Stimulated activated CD8-positive, alpha-beta memory T cell treated with anti-CD3 and anti-CD28 coated beads, Interleukin-4, amount 100 ng/mL, for 1 hour (primary cell): ENCODE measurements around the gene GANAB.
A peak's percentile ranks its signal among the peaks of the same experiment; 100 is the strongest.
"Not testable (repeated sequence)": the region's sequence is repeated elsewhere in the genome, so short reads cannot be mapped to it uniquely, and the experiment has no call there.

ENCODE experiments used
- DNase-seq, 2 donors: peaks; one replicate each; pipeline ENCODE4 v3.0.0-alpha.2; 2020; ENCODE audit warnings: low read depth in 2 of 2, low spot score in 1 of 2

Gene GANAB

DNA sequence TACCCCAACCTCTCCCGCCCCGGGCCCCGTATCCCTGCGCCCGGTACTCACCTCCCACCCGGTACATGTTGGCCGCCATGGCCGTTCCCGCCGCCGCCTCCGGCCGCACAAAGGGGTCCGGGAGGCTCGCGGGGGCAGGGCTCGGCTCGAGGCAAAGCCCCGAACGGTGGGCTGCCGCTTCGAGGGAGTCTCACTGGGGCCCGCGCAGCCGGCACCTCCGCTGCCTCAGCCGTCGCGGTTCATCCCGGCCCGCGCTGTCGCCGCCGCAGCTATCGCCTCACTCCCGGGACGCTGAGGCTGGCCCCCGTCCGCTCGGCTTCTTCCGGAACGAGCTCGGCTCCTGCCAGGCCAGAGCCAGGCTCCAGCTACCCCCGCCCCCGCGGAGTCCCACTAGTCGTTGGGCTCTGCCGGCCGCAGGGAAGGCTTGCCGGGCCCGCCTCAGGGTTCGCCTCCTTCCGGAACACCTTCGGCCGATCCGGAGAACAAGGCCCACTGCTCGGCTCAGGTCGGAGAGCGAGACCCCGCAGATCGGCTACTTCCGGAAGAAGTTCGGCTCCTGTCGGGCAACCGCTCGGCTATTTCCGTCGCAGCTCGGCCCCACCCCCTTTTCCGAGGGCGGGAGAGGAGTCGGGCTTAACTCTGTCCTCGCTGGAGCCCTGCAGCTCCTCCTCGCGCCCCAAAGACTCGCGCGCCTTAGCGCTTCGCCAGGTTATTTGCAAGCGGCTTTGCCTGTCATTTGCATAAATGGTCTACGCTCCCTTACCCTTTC is 44.9 kb downstream of the GANAB start, which contains the start of gene MTA2:
Gene MTA2, minus strand, starts transcription at position 494 of the 769 bp plus-strand sequence. Its CDS starts 415 bp downstream, at position 79.
- peak; percentile 98 to 99 for DNase-seq

DNA sequence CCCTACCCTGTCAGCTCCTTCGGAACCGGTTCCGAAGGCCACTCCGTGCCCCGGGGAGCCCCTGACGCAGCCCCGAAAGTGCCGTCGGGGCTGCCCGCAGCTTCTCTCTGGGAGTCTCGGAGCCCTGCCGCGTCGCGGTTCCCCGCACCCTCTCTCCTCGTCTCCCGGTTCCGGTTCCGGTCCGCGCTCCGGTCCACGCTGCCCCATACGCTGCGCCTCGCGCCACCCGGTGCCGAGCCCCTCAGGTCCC is 45.4 kb downstream of the GANAB start:
- DNase-seq = no peak

DNA sequence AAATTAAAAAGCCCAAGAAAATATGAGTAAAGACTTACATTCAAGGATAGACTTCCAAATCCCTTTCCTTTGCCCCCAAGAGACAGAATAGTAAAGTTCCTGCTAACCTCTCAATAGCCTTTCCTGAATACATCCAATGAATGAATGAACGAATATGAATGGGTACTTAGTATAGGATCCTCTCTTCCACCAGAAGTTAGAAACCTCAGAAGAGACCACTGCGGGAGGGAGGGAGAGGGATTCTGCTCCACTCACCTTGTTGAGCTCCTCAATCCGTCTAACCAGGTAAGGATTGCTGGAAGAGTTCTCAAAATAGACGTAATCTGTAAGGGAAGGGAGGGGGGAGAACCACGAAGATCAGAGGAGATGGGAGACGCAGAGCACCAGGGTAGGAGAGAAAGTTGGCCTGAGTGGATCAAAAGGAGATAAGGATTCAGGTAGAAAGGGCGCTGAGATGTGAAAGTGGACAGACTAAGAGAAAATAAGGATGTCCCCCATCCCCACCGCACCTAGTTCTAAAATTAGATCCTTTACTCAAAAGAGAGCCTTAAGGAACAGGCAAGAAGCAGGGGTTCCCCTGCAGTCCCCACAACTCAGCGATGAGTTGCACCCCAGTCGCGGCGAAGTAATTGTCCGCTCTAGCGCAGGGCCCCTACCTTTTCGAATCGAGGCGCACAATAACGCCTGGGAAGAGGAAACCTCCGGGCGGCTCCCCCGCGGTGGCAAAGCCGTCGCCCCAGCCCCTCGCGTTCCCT is 45.9 kb downstream of the GANAB start:
- no peak for DNase-seq

DNA sequence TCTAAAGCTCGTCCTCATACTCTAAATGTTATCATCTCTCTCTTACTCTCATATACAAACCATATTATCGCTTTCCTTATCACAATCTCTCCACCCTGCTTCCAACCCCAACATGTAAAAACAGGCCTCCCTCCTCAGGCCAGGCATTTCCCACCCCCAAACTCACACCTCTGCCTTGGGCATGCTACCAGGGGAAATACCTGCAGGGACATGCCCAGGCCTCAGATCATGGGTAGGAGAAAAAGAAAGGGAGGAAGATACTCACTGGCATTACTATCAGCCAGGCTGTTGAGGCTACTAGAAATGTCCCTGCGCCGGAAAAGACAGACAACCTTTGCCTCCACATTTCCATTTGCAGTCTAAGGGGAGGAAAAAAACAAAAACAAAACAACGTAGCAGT is 46.5 kb downstream of the GANAB start:
- no peak for DNase-seq

DNA sequence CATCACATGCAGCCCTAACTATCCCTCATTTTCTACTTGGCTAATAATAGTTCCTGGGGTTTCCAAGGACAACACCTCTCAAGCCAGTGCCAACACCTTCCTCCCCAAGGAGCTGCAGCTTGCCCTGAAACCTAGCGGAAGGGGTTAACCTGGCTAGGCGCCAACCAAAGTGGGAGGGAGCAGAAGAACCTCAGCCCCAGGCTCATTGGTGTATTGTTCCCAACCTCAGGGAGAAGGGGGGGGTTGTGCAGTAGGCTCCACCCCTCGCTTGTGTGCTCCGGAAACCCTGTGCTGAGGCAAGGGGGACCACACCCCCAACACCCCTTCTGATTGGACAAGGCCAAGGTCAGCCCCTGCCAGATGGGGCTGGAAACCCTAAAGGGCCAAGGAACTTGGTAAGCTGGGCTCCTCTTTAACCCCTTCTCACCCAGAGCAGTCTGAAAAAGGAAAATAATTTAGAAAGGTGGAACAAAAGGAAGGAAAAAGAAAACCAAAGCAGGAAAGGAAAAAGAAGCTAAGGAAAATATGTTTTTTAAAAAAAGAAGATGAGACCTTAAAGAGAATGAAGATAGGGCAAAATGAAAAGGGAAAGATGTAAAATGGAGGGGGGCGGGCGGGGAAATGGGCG is 47.2 kb downstream of the GANAB start:
- peak; percentile 84 to 89 for DNase-seq

DNA sequence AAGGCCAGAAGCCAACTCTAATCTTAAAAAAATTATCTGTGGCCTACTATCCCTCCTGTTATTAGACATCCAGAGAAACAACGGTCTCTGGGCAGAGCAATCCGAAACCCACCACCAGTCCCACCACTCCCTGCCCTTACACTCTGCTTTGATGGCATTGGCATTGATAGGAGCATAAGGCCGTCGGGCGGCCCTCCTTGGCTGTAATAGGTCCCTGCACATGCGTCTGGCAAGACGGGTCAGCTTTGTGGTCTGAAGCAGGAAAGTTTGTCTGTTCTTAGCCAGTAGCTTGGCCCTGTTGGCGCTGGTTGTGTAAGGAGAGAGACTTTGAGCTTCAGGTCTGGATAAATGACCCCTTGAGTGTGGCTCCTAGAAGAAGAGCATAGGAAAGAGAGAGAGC is 51.3 kb downstream of the GANAB start:
- DNase-seq = no peak

DNA sequence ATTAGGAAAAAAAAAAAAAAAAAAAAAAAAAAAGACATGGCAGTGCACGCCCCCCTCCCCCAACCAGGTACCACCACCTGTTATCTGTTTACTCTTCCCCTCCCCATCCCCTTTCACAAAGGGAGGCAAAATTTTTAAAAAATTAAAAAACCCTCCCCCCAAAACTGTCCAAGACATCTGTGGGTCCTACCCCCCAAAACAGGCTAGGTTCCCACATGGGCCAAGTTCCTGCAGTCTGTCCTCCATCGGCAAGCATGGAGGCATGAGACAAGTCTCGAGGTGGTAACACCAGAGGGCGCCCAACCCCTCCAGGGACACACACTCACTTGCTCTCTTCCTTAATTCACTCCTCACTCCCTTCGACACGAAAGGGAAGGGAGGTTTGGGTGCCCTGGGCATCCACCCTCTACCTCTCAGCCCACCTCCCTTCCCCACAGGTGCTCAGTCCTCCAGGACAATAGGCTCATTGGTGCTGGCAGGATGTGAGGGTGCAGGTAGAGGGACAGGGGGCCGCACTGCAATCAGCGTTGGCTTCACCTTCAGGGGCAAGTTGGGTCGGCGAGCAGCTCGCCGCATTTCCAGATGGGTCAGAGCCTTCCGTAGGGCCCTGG is 52.9 kb downstream of the GANAB start:
- DNase-seq = peak in 1 of 2 donors; percentile 65

DNA sequence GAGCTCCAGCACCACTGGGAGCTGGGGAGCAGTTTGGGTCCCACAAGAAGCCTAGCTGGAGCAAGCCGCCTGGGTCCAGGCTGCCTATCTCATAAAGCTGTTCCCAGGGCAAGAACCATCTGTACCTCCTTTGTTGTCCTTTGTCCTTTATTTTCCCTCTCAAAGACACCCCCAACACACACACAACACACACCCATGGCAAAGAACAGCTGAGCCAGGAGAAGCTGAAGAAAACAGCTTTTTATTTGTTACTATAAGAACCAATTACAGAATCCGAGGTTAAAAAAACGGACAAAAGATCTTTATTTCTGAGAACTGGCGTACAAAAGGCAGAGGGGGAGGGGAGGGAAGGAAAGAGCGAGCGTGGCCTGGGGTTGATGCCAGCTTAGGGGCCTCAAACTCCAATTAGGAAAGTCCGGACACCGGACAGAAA is 53.4 kb downstream of the GANAB start:
- DNase-seq = no peak

DNA sequence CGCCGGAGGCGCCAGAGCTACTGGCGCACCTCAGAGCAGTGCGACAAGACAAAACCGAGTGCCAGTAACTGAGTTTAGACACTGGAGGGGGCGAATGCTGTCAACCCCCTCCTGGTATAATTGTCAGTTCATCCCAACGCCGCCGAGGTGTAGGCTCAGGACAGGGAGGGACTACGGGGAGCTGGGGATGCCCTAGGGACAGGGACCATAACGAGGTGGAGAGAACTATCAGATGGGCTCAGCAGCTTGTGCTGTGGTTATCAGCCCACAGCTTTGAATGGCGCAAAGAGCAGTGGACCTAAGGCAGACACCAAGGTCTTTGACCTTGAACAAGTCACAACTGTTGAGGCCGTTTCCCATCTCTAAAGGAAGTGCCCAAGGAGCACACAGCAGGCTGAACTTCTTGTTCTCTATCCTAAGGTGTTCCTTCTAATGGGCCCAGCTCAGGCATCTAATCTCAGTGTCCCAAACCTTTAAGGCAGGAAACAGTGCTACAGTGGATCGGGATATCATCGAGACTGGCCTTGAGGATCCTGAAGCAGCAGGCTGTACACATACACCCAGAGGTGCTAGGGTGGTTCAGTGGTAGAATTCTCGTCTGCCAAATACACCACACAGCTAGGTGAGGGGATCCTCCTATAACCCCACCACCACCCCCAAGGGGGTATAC is 54.1 kb downstream of the GANAB start:
- DNase-seq = no peak

DNA sequence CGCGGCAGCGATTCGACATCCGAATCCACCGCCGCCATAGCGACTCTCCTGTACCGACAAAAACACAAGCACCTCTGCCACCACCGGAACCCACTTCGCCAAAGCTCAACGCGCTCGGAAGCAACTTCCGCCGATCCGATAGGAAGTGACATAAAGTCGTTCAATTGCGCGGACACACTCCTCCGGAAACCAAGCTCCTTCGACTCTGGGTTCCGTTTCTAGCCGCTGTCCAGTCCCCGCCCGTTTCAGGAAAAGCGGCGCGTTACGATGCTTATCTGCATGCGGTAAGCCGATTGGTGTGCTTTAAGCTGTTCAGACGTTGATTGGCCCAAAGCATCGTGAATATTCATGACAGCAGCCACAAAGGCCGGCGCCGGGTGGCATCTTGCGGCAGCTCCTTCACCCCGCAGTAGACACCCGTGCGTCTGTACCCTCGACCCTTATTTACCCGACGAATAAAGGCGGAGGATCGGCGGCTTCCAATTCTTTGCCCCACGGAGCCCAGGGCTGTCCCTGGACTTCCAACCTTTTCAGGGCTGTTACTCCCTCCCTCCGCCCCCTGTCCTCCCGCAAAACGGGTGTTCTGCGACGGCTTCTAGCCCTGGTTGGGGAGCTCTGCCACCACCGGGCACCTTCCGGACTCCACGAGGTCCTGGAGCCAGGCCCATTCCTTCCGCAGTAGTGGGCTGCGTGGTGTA is 54.8 kb downstream of the GANAB start, which contains the start of gene TUT1:
Gene TUT1, minus strand, starts transcription at position 76 of the 698 bp plus-strand sequence. Its CDS starts 38 bp downstream, at position 38.
- DNase-seq = peak; percentile 85 to 92

DNA sequence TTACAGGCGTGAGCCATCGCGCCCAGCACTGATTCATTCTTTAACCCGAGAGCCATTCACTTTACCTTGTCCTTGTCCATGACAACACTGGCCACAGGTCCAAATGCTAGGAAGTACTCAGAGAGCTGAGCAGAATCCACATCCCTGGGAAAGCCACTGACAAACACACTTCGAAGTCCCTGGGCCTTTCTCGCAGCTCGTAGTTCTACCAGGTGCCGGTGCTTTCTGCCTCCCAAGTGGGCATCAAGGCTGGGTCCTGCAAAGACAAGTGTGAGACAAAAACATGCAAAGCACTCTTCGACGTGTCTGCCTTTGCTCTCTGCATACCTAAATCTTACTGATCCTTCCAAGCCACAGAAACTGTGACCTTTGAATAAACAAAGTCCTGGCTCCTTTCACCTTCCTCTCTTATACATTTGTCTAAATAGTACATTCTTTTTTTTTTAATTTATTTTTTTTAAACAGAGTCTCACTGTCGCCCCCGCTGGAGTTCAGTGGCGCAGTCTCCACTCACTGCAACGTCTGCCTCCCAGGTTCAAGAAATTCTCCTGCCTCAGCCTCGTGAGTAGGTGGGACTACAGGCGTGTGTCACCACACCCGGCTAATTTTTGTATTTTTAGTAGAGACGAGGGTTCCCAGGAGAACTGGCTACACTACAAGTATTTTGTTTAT is 57.3 kb downstream of the GANAB start:
- DNase-seq = no peak

DNA sequence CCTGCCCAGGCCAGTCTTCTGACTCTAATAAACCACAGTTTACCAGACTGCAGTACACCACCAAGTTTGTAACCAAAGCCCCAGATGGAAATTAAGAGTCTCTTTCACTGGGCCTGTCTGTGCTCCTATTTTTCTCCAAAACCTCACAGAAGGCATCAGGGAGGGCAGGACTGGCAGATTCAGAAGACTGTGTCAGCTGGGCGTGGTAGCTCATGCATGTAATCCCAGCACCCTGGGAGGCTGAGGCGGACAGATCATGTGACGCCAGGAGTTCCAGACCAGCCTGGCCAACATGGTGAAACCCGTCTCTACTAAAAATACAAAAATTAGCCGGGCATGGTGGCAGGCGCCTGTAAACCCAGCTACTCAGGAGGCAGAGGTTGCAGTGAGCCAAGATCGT is 61.1 kb downstream of the GANAB start:
- DNase-seq = not testable (repeated sequence)

DNA sequence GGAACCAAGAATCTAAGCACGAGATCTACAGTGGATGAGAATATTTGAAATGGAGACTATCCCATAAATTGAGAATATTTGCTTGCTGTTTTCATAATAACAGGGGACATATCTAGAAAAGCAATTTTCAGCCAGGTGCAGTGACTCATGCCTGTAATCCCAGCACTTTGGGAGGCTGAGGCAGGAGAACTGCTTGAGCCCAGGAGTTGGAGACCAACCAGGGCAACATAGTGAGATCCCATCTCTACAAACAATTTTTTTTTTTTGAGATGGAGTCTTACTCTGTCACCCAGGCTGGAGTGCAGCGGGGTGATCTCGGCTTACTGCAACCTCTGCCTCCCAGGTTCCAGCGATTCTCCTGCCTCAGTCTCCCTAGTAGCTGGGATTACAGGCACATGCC is 64.7 kb downstream of the GANAB start:
- DNase-seq = not testable (repeated sequence)

DNA sequence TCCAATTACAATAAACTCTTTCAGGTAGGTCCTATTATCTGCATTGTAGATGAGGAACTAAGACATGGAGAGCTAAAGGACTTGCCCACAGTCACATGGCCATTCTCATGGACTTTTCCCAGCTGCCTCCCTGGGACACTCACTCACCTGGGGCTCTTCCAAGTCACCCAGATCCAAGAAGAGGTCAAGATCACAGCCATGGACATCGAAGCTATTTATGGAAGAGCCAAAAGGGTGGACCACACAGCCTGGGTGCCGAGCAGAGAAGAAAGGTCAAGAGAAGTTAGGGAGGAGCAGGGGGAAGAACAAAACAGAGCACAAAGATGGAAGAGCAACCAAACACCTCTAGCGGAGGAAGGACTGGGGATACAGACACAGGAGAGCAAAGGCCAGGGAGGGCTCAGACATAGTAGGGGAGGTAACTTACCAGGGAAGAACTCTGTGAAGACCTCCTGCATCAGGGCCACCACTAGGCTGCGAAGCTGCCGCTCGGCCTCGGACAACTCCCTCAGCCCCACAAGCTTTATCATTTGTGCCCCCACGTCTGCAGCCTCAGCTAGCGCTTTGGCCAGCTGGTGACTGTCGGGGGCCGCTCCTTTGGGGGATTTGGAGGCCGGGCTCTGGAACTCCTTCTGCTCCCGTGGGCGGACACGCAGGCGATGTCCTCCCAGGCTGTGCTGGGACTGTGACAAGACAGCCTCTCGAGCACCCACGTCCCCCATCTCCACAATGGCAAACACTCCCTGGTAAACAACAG is 65.3 kb downstream of the GANAB start:
- no peak for DNase-seq

DNA sequence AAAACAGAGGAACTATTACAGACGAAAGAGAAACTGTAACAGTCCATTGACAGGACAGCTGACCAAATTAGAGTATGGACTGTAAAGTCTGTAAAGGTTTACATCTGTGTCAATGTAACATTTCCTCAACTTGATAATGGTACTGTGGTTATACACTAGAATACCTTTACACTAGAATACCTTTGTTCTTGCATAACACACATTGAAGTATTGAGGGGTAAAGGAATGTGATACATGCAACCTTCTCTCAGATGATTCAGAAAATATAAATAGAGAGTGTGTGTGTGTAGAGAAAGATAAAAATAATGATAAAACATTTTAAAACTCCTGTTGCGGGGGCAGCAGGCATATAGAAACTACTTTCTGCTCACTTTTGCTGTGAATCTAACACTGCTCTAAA is 67.2 kb downstream of the GANAB start:
- no peak for DNase-seq

DNA sequence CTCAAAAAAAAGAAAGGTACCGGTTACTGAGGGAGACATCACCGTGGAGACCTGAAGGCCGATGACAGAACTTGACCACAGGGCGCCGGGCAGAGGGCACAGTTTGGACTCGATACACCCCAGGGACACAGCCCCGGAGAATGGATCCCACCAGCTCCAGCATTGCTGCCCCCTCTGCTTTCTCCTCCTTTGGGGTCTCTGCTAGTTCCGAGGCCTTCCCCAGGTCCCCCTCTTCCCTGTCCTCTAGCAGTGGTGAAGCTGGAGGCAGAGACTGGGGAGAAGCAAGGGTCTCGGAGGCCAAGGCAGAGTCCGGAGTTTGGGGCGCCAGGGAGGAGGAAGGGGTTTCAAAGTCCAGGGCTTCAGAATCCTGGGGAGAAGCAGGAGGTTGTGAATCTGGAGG is 67.9 kb downstream of the GANAB start:
- DNase-seq = no peak

DNA sequence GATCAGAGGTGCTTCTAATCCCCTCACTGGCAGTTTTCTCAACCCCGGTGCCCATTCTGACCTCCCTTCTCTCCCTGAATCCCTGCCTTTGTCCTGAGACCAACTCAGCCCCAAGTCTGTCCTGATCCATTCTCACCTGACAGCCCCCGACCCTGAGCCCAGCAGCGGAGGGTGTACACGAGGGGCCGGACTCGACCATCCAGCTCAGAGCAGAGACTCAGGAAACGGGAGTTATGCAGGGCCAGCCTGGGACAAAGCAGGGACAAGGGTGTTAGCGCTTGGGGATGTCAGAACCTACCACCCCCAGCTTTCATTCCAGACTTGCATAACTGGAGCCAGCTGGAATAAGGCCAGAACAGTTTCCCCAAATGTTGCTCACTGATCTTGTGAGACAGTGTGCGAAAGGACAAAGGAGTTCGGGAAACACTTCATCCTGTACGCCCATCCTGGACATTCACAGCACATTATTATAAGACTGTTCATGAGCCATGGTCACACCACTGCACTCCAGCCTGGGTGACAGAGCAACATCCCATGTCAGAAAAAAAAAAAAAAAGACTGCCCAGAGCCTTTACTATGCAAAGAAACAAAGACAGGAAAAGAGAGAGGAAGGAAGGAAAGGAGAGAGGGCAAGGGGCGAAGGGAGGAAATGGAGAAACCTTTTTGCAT is 69.2 kb downstream of the GANAB start:
- DNase-seq = no peak

DNA sequence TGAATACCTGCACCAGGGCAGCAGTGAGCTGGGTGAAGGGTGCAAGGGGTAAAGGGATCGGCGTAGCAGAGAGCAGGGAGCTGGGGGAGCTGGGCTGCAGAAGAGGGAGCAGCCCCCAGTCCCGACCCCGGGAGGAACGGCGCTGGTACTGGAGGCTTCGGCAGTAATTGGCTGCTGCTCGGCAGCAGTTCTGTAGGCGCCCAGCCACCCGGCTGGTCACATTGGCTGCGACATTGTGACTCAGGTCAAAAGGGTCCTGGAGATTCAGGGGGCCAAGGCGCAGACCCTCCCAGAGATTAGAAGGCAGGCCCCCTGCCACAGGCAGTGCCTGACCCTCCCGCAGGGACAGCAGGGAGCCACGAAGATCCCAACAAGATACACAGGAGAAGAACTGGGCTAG is 70.6 kb downstream of the GANAB start:
- DNase-seq = no peak

DNA sequence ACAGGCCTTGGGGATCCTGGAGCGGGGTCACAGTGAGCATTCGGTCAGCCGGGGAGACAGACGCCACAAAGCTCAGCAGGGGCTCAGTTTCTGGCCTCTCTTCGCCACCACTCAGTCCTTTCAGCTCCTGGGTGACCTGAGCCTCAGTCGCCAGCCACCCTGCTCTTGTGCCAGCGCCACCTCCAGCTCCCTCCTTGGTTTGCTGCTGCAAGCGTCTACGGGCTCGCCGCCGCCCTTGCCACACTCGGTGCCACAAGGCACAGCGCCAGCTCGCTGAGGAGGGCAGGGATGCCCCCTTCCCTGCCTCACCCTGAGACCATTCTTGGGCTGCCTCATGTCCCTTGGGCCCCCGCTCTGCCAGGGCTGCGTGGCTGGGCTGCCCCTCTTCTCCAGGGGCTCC is 71.3 kb downstream of the GANAB start:
- no peak for DNase-seq
